ENCODE measurements around the gene WDR35.
A peak's percentile ranks its signal among the peaks of the same experiment; 100 is the strongest.
"Not testable (repeated sequence)": the region's sequence is repeated elsewhere in the genome, so short reads cannot be mapped to it uniquely, and the experiment has no call there.

WDR35 gene

DNA sequence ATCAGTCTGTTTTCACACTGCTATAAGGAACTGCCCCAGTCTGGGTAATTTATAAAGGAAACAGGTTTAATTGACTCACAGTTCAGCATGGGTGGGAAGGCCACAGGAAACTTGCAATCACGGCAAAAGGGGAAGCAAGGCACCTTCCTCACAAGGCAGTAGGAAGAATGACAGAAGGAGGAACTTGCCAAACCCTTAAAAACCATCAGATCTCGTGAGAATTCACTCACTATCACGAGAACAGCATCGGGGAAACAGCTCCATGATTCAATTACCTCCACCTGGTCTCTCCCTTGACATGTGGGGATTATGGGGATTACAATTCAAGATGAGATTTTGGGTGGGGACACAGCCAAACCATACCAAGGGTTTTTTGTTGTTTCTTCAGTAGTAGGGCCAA lies 97.9 kb downstream of the WDR35 start:
- DNase-seq = peak; percentile 75

DNA sequence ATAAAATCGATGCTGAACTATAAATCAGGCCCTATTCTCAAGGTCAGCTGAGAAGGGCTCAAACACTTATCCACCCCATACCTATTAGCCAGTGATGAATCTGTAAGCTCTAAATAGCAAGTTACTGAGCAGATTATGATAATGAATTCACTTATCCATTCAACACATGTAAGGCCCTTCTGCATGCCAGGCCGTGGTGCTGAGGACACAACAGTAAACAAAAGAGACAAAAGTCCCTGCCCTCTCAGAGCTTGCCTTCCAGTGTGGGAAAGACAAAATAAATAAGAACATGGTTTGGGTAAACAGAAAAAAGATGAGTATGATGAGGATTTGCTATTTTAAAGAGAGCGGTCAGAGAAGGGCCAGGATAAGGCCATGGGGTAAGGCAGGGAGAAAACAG lies 99.8 kb downstream of the WDR35 start:
- no peak for DNase-seq

DNA sequence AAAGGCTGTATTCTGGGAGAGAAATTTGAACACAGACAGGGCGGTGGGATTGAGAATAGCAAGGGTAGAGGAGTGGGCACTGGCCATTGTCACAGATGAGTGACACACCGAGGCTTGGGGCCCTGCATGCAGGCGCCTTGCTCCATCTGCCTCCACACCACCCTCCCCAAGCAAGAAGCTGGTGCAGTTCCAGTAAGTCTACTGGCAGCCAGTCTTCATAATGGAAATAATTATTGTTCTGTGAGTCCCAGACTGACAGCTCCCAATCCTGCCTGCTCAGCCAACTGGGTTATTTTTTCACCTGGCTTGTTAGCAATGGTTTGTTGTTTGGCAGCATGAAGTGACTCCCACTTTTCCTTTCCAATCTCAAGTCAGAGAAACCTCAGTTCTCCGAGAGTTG lies 101.1 kb downstream of the WDR35 start:
- DNase-seq = no peak

DNA sequence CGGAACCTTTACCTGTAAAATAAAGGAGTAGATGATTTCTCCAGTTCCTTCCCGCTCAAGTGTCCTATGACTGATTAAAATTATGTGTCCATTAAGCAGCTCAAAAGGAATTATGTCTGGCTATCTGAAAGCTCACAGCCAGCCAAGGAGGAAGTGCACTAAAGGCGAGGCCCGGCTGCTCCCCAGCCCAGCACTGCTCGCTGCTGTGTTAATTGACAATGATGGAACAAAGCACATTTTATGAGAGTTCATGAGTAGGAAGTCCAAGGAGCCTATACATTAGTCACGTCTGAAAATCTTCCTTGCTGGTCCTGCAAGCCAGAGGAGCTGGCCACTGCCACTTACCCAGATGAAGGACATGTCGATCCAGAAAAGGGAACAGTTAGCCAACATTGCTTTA lies 102.4 kb downstream of the WDR35 start:
- no peak for DNase-seq

DNA sequence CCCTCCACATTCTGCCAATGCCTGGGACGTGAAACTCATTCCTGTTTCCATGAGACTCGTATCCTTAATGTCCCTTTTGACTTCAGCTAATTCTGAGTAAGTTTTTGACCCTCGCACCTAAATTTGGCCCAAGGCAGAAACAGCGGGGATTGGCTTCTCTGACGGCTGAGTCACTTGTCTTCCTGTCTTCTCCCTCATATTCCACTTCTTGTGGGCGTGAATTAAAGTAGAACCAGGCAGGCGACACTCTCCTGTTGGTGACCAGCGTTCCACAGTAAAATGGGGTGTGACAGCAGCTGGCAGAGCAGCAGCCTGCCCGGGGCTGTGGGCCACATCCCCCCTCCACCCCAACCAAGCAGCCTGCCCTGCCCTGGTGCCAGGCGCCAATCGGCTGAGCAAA lies 103.6 kb downstream of the WDR35 start:
- no peak for DNase-seq

DNA sequence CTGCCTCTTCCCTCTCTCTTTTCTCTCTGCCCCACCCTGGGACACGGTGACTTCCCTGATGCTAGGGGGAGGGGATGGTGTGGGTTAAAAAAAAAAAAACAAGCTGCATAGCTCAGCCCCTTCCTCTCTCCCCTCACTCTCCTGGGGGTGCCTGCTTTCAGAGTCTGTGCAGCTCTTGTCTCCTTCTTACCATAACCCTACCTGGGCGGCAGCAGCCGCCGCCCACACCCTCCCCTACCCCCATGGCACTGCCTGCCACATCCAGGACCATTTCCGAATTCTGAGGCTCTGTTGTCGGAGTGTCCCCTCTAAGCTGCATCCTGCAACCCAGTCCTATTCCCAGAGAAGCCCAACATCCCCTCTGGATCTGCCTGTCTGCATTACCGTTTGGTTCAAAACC lies 104.1 kb downstream of the WDR35 start:
- no peak for DNase-seq

DNA sequence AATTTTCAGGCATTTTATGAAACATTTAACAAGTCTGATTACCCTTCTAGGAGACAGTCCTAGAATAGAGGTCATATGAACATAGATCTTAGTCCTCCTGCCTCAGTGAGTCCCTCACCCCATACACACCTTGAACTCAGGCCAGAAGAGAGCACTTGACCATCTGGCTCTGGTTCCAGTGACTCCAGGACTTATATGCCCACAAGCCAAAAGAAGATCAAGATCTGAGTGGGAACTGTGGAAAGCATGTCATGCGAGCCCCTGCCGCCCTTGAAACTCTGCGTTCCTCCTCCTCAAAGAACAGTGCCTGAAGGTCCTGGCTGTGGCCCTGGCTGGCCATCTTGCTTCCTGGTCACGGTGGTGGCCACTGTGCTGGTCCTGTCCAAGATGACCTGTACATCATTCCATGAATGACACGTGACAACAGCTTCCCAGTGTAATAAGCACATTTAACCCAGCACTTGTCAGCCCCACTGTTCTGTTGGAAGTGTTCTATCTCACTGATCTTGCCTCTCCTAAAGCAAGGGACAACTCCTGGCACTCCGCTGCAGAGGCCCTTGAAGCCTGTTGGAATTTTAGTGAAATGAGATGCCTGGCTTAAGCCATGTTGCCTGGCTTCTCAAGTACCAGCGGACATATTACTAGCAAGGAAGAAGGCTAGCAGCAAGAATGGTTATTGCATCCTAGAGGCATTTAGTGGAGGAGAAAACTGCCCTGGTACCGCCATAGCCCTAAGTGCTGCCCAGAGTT lies 105.8 kb downstream of the WDR35 start:
- DNase-seq = no peak

DNA sequence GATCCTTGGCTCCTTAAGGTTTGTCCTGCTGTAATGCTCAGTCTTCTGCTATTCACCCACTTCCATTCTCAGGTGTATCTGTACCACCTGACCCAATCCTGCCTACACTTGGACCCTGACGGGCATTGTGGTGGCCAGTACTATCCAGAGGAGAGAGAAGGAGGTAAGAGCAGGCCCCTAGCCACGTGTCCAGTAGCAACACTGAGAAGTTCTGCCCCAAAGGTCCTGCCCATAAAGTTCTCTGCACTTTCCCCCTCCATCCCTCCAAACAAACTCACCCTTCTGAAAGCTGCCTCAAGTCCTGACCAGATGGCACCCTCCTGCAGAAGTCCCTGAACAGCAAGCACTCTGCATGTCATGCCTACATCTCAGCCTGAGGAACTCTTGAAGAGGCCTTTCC lies 106.4 kb downstream of the WDR35 start:
- DNase-seq = no peak

DNA sequence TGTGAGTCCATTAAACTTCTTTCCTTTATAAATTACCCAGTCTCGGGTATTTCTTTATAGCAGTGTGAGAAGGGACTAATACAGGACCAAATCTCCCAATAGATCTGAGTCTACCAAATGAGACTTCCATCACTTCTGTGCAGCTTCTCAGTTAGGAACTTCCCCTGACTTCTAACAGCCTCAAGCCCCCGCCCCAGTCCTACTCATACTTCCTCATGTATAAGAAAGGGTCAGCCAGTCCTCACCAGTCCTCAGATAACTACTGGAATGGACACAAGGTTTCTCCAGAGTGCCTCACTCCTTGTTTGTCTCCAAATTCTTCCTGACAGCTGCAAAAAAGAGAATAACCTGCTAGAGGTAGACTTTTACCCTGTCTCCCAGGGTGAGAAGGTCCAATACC lies 107.6 kb downstream of the WDR35 start:
- DNase-seq = no peak

DNA sequence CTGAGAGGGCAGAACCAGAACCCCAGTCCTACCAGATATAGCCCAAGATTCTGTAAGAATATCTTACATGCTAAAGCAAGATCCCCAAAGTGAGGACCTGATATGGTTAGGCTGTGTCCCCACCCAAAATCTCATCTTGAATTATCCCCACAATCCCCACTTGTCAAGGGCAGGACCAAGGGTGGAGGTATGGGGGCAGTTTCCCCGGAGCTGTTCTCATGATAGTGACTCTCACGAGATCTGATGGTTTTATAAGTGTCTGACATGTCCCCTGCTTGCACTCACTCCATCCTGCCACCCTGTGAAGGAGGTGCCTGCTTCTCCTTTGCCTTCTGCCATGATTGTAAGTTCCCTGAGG lies 108.0 kb downstream of the WDR35 start:
- DNase-seq = no peak

DNA sequence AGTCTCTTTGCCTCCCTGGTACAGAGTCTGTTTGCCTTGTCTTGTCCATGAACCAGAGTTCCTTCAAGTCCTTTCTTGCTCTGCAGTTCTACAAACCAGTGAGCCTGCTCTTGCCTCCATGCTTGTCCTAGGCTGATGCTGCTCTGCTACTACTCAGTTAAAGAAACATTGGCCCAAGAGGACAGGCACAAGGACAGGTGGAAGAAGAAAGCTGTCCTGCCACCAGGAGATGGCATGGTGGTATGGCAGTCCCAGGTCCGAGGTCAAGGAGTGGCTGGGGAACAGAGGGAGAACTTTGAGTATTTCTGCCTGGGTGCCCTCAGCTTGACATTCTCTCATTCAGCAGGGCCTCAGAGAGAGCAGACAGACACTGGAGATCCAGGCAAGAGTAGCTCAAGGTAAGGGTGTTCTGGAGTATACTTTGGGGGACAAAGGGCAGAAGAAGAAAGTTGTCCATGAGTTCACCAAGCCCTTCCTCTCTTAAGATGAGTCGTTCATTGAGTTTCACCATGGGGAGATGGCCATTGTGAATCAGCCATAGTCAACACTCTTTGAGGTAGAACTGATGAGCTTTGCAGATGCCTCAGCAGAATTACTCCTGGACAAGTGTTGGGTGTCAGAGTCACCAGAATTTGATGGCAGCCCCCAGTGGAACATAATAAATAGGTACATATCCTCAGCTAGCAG lies 108.5 kb downstream of the WDR35 start:
- no peak for DNase-seq

DNA sequence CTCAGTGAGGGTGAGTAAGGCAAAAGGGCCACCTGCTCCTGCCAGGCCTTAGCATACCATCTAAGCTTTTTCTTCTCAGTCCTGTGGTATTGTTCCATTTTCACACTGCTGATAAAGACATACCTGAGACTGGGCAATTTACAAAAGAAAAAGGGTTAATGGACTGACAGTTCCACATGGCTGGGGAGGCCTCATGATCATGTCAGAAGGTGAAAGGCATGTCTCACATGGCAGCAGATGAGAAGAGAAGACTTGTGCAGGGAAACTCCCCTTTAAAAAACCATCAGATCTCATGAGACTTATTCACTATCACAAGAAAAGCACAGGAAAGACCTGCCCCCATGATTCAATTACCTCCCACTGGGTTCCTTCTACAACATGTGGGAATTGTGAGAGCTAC lies 109.7 kb downstream of the WDR35 start:
- not testable (repeated sequence) for DNase-seq

DNA sequence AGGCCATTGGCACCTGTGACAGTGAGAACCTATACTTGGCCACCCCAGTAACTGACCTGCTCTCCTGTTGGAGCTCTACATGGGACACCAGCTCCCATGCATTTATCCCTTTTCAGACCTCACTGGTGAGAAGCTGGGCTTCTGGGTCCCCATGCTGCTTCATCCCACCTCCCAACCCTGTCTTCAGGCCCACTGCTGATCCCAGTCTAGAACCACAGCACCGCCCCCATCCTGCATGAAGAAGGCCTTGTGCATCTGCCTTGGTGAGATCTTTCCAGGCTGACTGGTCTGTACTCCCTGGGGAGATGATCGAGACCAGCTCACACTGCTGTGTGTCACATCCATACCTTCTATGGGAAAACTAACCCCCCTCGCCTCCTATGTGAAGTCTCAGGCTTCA lies 110.8 kb downstream of the WDR35 start:
- DNase-seq = no peak

DNA sequence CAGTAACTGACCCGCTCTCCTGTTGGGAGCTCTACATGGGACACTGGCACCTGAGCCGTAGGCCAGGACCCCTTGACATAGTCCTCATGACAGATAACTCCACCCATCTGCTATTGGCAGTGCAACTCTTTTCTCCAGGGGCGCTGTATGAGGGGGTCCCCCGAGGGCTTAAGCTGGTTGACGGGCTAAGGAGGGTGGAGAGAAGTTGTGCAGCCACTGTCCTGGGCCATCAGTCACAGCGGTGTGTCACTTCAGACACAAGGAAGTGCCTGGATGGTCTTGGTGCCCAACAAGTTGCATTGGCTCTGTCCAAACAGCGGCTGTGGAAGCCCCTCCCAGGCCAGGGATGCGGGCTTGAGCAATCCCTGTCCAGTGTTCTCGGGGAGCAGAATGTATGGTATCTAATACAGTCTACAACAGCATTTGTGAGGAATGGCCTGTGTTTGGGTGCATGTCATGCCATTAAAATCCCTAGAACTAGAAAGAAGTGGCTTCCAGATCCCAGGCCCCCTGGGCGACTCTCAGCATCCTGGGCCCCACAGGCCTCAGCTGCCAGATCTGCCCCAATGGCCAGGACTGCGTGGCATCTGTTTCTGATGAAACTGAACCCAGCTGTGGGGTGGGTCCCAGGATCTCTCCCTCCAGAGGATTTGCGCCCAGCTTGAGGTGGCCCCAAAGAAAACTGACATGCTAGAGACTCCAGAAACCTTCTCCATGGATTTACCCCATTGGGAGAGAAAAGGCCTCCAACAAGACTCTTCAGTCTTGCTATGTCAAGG lies 111.4 kb downstream of the WDR35 start:
- no peak for DNase-seq

DNA sequence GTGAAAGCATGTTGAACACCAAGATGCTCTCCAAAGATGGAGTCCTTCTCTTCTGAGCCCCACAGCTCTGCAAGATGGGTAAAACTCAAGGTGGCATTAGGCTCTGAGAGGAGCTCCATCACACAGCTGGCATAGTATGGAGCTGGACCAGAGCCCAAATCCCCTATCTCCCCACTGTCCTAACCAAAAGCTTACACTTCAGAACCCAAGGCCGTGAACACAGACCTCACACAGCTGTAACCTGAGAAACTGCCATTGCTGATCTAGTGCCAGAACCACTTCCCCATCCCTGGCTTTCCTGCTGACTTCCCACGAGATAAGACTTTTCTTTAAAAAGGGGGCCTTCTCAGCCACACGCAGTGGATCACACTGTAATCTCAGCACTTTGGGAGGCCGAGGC lies 113.2 kb downstream of the WDR35 start:
- DNase-seq = no peak

DNA sequence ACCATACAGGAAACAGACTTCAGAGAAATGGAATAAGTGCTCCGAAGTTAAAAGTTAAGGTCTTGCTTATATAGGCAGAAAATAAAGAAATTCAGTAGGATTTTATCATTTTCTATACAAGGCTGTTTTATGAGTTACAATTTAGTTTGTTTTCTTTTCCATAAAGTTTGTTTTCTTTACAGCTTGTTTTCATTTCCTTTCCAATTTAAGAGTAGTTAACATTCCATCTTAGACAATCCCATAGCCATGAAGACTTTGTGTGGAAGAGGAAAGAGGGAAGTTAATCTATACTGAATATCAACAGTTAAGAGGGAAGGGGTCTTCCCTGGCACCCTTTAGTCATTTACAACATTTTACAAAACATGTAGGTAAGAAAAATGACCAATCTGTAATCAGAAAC lies 114.6 kb downstream of the WDR35 start:
- no peak for DNase-seq

DNA sequence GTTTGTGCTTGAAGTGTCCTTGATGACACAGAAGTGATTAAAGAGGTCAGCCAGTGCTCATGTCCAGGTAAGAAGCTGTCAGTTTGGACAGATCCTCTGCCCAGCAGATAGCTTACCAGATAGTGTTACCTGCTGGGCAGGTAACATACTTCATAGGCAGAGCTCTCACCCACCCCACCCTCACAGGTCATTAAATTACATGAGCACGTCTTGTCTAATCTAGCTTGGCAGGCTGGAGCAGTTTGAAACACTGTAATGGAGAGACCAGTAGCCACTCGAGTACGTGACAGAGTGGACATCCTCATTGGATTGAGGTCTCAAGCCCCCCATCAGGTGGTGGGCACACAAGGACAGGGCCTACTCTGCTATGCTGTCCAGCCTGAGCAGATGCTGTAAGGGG lies 115.2 kb downstream of the WDR35 start:
- no peak for DNase-seq

DNA sequence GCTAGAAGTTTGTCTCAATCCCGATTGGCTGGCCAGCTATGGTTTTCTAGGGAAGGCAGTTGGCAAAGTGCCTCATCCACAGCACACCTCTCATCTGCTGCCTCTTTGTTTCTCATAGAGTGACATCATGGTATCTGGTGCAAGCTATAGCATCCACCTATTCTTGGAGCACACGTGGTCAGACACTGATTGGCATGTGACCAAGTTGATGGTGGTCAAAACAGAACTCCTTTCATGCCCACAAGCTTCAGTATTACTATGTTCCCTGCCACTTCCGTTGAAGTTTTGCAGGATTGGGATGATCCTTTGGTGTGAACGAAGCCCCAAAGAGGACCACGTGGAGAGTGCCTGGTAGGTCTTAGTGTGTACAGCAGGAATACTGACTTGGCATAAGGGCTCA lies 116.9 kb downstream of the WDR35 start:
- no peak for DNase-seq

DNA sequence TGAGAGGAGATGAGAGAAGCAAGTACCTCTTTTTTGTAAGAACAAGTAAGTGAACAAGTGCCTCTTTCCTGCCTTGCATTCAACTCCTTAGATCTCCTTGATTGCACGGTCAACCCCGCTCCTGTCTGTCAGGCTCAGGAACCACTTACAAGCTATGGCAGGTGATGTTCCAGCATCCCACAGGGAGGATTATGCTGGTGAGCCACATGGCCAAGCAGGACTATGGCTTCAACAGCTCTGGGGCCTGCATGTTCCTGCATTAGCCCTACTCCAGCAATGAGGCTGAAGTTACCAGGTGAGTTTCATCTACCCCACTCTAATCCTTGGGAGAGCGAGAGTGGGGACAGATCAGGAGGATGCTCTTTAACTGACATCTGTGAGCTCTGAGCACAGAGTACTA lies 117.6 kb downstream of the WDR35 start:
- no peak for DNase-seq

DNA sequence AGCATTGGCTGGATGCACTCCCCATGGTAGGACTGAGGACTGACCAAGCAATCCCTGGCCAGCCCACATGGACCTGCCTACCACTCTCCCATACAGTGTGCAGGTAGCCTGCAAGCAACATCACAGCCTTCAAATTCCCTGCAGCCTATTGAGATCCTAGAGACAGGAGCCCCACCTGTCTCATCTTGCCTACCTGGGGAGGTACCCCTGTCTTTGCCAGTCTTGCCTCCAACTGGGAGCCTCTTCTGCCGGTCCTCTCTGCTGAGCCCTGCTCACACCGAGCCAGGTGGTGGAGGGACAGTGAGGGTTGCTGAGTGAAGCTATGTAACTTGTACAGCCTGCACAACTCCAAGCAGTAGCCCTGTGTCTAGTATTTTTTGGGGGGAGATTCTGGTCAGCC lies 118.1 kb downstream of the WDR35 start:
- DNase-seq = no peak

DNA sequence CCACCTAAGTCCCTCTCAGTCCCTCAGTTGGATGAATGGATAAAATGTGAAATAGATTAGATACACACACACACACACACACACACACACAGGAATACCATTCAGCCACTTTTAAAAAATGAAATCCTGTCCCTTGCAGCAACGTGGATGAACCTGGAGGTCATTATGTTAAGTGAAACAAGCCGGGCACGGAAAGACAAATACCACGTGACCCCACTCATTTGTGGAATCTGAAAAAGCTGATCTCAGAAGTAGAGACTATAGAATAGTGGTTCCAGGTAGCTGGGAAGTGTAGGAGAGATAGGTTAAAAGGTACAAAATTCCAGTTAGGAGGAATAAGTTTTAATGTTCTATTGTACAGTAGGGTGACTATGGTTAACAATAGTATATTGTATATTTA lies 119.1 kb downstream of the WDR35 start:
- DNase-seq = no peak

DNA sequence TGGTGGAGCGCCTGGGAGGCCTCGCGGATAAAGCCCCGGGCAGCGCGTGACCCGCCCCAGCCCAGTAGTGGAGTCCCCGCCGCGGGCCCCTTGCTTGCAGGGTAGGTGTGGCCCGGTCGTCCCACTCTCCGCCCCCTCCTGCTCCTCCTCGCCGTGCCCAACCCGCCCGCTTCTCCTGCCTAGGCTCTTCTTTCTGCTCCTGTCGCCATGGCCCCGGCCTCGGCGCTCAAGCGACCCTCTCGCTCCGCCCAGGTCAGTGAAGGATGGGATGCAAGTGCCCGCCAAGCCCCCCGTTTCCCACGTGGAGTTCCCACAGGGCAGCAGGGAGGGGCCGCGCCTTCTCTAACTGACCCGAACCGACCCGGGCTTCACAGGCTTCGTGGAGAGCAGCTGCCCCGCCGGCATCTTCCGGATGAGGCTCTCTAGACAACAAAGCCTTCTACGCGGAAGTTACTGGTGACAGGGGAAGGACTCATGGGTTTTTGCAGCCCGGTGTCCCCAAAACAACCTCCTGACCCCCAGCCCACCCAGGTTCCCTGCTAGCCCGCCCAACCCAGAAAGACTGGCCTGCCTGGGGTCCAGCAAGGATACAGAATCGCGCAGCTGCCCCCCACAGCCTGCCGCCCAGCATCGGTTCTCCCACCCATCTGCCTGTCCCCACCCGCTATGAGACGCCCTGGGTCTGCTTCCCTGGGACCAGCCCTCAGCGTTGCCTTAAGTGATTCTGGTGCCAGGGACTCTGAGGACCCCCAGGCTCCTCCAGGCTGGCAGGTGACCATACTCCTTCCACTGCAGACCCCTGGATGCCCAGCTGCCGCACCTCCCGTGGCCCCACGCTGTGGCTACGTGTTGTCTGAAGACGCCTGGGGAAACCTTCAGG lies 121.0 kb downstream of the WDR35 start:
- peak; percentile 64 for DNase-seq

DNA sequence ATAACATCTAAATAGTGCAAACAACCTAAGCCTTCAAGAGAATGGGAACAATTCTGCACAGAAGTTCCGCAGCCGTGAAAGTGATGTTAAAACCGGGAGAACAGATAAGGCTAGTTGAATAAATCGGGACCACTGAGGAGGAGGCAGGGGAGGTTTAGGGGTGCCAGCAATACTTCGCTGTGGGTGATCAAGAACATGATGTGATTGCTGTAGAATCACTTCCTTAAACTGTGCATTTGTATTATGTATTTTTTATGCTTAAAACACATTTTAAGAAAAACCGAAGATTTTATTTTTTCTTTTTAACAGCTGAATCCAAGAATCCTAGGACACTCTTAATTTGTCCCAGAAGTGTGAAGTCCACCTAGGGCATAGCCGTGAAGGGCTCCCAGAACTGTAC lies 121.7 kb downstream of the WDR35 start:
- no peak for DNase-seq

Data from CD4-positive, alpha-beta T cell treated with Interleukin-15 for 1 hour (primary cell).